MCF 10A (cell line): ENCODE results near the gene MEOX1. TPM values are rescaled to one million over a fixed set of nuclear protein-coding genes. Genes with fewer than 3 reads are reported as not detected.

ENCODE experiments used
- BruUV-seq: library from RNA; stranded (reverse); fragments of 400-500 nt; replicated peaks from 2 replicates; lab custom pipeline; 2021; lab: Mats Ljungman, UMichigan
- CTCF ChIA-PET: fragments of 300-600 bp; sonication (Branson Sonifier 250); formaldehyde crosslinking; extraction: SDS; loops from one replicate; lab custom pipeline; 2021; ENCODE audit warnings: antibody characterized with exemption, inconsistent platforms; lab: Yijun Ruan, JAX
- POLR2A ChIA-PET: fragments of 300-600, 350-650 bp; sonication (Branson Sonifier 250); formaldehyde crosslinking; extraction: SDS; loops from one replicate; lab custom pipeline; 2020; ENCODE audit warnings: antibody characterized with exemption, inconsistent platforms; lab: Yijun Ruan, JAX
- DNase-seq: peaks from one replicate; pipeline ENCODE4 v3.0.0-alpha.2; 2018; ENCODE audit not compliant: unreplicated experiment
- H3K27ac Mint-ChIP-seq: one replicate; pipeline ENCODE4 v1.8.0; 2022; ENCODE audit warnings: mild to moderate bottlenecking, low read depth, mixed read lengths; ENCODE audit not compliant: unreplicated experiment
- H3K27me3 Mint-ChIP-seq: one replicate; pipeline ENCODE4 v1.8.0; 2022; ENCODE audit warnings: mixed read lengths; ENCODE audit not compliant: insufficient read depth, unreplicated experiment
- H3K36me3 Mint-ChIP-seq: one replicate; pipeline ENCODE4 v1.8.0; 2022; ENCODE audit warnings: mild to moderate bottlenecking, moderate library complexity, mixed read lengths; ENCODE audit not compliant: insufficient read depth, unreplicated experiment
- H3K4me1 Mint-ChIP-seq: one replicate; pipeline ENCODE4 v1.8.0; 2022; ENCODE audit warnings: mixed read lengths; ENCODE audit not compliant: insufficient read depth, unreplicated experiment
- H3K4me3 Mint-ChIP-seq: one replicate; pipeline ENCODE4 v1.8.0; 2022; ENCODE audit warnings: mild to moderate bottlenecking, moderate library complexity, mixed read lengths; ENCODE audit not compliant: unreplicated experiment
- H3K9me3 Mint-ChIP-seq: one replicate; pipeline ENCODE4 v1.8.0; 2022; ENCODE audit warnings: mixed read lengths; ENCODE audit not compliant: unreplicated experiment
- intact Hi-C: fragments of 100-400 bp; cut with micrococcal nuclease; formaldehyde crosslinking; loops from 2 replicates; pipeline ENCODE4 v1.14.1; 2022
- total RNA-seq: library from RNA; stranded (reverse); gene quantifications from 2 replicates; pipeline ENCODE4 v1.2.3, GENCODE V29; 2022
- TF ChIP-seq, protein P1 (sequence below): fragments of 200-600 bp; IDR thresholded peaks from one replicate; pipeline ENCODE4 v1.8.0; 2022; ENCODE audit warnings: antibody characterized with exemption, mild to moderate bottlenecking; ENCODE audit not compliant: unreplicated experiment

MEOX1 gene
- total RNA-seq, 1 experiment from 2014 or later: not detected

DNA sequence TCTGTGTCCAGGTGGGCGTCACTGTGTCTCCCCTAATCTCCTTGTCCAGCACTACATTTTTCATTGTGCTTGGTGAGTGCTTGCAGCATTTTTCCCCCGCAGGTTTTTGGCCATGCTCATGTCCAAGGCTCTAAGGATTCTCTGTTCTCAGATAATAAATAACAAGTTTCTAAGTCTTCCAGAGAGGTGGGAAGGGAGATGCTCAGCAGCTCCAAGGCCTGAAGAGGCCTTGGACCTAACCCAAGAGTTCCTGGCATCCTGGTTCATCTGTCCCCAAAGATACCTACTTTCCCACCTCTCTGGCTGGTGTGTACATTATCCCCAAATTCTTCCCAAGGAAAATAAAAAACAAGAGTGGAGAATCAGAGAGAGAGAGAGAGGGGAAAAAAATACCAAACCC lies 45.3 kb downstream of the MEOX1 start:
- TF ChIP-seq, protein P1, sequence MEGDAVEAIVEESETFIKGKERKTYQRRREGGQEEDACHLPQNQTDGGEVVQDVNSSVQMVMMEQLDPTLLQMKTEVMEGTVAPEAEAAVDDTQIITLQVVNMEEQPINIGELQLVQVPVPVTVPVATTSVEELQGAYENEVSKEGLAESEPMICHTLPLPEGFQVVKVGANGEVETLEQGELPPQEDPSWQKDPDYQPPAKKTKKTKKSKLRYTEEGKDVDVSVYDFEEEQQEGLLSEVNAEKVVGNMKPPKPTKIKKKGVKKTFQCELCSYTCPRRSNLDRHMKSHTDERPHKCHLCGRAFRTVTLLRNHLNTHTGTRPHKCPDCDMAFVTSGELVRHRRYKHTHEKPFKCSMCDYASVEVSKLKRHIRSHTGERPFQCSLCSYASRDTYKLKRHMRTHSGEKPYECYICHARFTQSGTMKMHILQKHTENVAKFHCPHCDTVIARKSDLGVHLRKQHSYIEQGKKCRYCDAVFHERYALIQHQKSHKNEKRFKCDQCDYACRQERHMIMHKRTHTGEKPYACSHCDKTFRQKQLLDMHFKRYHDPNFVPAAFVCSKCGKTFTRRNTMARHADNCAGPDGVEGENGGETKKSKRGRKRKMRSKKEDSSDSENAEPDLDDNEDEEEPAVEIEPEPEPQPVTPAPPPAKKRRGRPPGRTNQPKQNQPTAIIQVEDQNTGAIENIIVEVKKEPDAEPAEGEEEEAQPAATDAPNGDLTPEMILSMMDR: no peak
- DNase-seq: no peak
- Mint-ChIP-seq H3K27me3 (no peaks in the 10 kb centered on the region), H3K9me3 (no peaks in the 10 kb centered on the region), H3K4me1 (peaks cover 14% of the 10 kb centered on the region), H3K27ac (no peak overlapping the region), H3K4me3 (no peak overlapping the region), H3K36me3 (no peaks in the 10 kb centered on the region)
- intact Hi-C loops: no loop called here
- BruUV-seq: no TSS peak
- ChIA-PET CTCF (interaction anchor here (0.7 kb wide), 1 partner anchor 530 kb away, joined by 4 read pairs; no protein-coding TSS in a partner anchor), POLR2A (no interaction called here)

DNA sequence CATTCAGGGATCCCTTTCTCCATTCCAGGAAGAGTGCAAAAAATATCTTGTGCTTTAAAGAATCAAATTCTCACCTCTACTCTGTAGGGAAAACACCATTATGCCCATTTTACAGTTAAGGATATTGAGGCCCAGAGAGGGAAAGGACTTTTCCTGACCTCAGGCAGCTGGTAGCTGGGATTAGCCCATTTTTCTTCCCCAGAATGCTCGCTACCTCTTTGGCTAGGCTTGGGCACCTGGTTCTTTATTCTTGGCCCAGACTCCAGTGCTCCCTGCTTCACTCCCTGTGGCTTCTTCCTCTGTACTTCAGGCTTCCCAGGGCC lies 45.7 kb downstream of the MEOX1 start:
- TF ChIP-seq, protein P1: no peak
- no peak overlapping the region for H3K27ac Mint-ChIP-seq

DNA sequence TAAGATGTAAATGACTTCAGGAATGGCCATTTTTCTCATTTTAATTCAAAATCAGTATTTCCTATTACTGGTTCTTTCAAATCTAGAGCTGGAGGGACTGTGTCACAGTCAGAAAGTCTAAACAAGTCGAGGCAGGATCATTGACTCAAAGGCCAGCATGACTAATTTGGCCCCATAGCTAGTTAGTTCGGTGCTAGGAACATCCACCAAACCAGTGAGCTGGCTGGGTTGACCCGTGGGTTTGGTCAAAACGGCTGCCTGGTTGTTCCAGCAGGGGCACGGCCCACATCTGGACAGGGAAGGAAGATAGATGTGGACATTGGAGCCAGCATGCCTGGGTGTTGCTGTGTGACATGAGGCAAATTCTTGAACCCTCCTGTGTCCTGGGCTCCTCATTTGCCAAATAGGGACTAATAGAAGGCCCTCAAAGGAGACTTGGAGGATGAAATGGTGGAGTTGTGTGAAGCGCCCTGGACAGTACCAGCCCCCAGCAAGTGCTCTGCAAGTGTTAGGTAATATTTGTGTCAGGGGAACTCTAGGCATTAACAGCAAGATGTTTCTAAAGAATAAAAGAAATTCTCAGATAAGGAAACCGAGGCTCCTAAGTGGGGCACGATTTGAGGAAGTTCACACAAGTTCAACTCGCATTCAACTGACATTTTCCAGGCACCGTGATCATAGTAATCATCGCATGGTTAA lies 46.2 kb downstream of the MEOX1 start:
- intact Hi-C loops: no loop called here
- H3K9me3 Mint-ChIP-seq: no peaks in the 10 kb centered on the region
- peak overlapping the region; percentile 43 for H3K27ac Mint-ChIP-seq
- peaks cover 14% of the 10 kb centered on the region for H3K4me1 Mint-ChIP-seq
- DNase-seq: peak; percentile 75
- BruUV-seq: no TSS peak
- ChIA-PET POLR2A (interaction anchor here (1.3 to 2.0 kb wide), 2 partner anchors 24 to 36 kb away, joined by 4 to 5 read pairs; no protein-coding TSS in a partner anchor), CTCF (interaction anchor here (0.8 to 1.4 kb wide), 3 partner anchors 39 to 150 kb away, joined by 3 to 8 read pairs (median 6); no protein-coding TSS in a partner anchor)
- H3K4me3 Mint-ChIP-seq: no peak overlapping the region
- no peaks in the 10 kb centered on the region for H3K36me3 Mint-ChIP-seq
- no peaks in the 10 kb centered on the region for H3K27me3 Mint-ChIP-seq
- TF ChIP-seq, protein P1: no peak

More for the DNA sequence above, 45.7 kb downstream of the MEOX1 start:
- no peak for DNase-seq
- peaks cover 14% of the 10 kb centered on the region for H3K4me1 Mint-ChIP-seq
- ChIA-PET CTCF (interaction anchor here (0.7 to 1.4 kb wide), 2 partner anchors 39 to 531 kb away, joined by 4 to 8 read pairs; no protein-coding TSS in a partner anchor), POLR2A (no interaction called here)
- intact Hi-C loops: no loop called here
- no peaks in the 10 kb centered on the region for H3K9me3 Mint-ChIP-seq
- no peak overlapping the region for H3K4me3 Mint-ChIP-seq
- no peaks in the 10 kb centered on the region for H3K27me3 Mint-ChIP-seq
- no TSS peak for BruUV-seq
- H3K36me3 Mint-ChIP-seq: no peaks in the 10 kb centered on the region

DNA sequence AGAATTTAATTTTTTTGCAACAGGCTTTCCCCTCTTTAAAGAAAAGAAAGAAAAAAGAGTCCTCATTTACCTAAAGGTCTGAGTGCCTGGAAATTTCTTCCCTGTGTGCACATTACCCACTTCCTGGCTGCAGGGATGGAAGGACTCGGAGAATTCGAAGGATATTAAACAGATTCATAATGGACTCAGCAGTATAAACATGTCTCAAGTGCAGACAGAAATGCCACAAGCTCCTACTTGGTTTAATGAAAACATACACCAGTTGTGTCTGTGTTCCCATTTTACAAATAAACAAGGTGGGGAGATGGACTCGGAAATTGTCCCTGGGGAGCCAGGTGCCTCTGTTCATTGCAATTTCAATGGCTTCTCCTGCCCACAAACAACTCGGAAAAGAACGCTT lies 47.2 kb downstream of the MEOX1 start:
- TF ChIP-seq, protein P1: no peak
- no TSS peak for BruUV-seq
- H3K36me3 Mint-ChIP-seq: no peaks in the 10 kb centered on the region
- H3K27me3 Mint-ChIP-seq: no peaks in the 10 kb centered on the region
- intact Hi-C loops: no loop called here
- H3K4me1 Mint-ChIP-seq: peaks cover 14% of the 10 kb centered on the region
- H3K27ac Mint-ChIP-seq: no peak overlapping the region
- no peak overlapping the region for H3K4me3 Mint-ChIP-seq
- H3K9me3 Mint-ChIP-seq: no peaks in the 10 kb centered on the region
- DNase-seq: no peak
- ChIA-PET CTCF (interaction anchor here (0.8 to 1.4 kb wide), 4 partner anchors 38 to 151 kb away, joined by 3 to 8 read pairs (median 4); no protein-coding TSS in a partner anchor), POLR2A (interaction anchor here (0.8 to 2.0 kb wide), 5 partner anchors 10 to 35 kb away, joined by 3 to 5 read pairs (median 4); no protein-coding TSS in a partner anchor)
